GM19397 (cell line): ENCODE measurements around the gene OR2V2.

Source experiments
- ATAC-seq: cut with Tn5 transposase; IDR thresholded peaks from one replicate; pipeline ENCODE4 v1.9.1; 2021; ENCODE audit warnings: mild to moderate bottlenecking, moderate library complexity; ENCODE audit not compliant: unreplicated experiment

The OR2V2 gene

DNA sequence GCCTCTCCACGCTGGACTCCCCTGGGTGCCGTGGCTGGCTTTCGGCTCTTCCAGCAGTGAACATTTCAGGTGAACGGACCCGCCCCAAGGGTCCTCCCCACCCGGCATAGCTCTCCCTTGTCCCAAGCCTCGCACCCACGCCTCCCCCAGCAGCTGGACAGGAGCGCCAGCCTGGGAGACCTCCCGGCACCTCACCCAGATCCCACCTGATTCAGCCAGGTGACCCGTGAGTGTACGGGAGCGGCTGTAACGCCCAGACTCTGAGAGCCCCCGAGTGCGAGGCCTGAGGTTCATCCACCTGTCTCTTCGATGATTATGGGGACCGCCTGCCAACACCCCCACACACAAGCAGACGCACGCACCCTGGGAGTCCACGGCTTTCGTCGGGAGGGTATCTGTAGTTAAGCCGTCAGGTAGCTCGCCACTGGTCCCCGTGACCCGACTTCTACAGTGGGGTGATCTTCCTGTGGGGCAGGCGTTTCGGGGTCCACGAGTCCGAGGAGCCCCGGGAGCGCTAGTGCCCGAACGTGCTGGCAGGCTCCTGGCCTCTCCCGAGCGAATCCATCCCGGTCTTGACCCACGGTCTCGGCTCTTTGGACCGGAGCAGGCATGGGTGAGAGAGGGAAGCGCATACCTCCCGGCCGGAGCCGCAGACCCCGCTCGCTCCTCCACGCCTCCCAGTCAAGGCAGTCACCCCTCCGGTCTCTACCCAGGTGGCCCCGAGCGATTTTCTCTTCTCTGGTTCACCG is 42.8 kb downstream of the OR2V2 start:
- ATAC-seq, result no peak

DNA sequence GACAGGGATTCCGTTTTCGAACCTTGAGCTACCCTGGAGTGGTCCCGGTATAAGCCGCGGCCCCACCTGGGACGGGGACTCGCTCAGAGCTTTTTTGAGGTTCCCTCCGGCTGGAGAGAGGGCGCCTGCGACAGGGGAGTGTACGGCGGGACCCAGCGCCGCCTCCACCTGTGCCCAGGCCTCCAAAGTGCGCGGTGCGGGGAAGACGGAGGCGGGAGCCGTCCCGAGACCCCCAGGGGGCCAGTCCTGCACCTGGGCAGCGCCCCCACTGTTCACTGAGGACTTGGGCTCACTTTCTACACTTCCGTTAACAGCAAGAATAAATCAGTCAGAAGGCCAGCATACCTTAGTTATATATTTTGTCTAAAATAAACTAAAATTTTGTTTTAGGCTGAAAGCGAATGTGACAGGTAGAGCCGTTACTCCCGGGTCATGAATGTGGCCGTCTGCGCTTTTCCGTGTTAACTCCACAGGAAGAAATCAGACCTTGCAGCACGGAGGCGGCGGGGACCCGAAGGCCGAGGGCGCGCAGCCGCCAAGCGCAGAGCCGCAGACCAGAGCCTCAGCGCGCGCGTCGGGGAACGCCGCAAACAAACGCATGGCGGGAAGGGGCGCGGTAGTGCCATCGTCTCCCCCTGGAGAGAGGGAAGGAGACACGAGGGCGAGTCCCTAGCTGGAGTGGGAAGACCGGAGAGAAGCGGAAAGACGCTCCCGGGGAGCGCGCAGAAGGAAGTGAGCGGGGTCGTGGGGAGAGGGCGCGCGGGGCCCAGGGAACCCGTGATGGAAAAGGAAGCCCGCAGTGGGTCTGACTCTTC is 43.5 kb downstream of the OR2V2 start:
- ATAC-seq, result peak; percentile 6

GRCh38 chr5:181191526-181192336 is 44.3 kb downstream of the OR2V2 start:
- peak; percentile 69 for ATAC-seq

GRCh38 chr5:181192337-181193046 is 45.1 kb downstream of the OR2V2 start:
- no peak for ATAC-seq

DNA sequence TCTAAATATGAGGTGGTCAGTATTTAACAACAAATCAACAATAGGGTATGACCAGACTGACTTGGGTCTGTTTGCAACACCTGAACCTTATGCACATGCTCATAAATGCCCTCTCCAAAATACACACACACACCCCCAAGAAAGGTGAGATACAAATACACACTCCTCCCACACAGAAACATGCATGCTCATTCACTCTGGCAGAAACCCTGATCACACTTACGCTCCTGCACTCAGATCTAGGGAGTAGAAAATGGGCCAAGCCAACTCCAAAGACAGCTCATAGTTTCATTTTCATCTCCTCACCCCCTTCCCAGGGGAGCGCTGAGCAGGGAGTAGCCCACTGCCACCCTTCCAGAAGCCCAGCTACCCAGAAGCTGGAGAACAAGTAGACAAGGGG is 46.3 kb downstream of the OR2V2 start:
- no peak for ATAC-seq

DNA sequence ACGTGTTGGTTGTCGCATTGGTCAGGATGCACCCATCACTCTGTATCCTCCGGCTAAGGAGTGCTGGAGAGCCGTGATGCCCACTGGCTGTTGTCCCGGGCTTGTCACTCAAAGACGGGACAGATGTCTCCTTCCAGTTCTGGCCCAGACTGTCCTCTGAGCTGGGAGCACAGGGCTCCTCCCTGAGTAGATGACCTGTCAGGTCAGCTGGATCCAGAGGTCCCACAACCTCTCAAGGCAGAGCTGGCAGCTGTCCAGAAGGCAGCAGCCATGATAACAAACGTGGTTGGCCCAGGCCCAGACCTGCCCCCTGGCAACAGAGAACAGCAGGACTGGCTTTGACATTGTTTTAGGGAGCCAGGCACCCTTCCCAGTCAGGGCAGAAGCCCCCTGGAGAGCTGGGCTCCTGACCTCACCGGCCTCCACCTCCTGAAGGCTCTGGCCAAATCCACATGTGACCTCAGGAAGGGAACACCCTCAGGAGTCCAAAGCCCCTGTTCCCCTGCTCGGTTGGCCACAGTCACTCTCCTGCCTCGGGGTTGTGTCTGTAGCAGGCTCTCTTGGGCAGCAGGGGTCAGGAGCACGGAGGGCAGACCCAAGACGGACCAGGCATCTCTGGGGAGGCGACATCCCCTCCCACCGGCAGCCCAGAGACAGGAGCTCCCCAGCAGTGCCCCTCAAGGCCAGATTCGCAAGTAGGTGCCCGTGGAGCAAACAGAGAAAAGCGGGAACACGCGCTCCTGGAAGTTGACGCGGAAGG is 47.3 kb downstream of the OR2V2 start:
- no peak for ATAC-seq

GRCh38 chr5:181195249-181195761 is 47.9 kb downstream of the OR2V2 start:
- ATAC-seq, result no peak

DNA sequence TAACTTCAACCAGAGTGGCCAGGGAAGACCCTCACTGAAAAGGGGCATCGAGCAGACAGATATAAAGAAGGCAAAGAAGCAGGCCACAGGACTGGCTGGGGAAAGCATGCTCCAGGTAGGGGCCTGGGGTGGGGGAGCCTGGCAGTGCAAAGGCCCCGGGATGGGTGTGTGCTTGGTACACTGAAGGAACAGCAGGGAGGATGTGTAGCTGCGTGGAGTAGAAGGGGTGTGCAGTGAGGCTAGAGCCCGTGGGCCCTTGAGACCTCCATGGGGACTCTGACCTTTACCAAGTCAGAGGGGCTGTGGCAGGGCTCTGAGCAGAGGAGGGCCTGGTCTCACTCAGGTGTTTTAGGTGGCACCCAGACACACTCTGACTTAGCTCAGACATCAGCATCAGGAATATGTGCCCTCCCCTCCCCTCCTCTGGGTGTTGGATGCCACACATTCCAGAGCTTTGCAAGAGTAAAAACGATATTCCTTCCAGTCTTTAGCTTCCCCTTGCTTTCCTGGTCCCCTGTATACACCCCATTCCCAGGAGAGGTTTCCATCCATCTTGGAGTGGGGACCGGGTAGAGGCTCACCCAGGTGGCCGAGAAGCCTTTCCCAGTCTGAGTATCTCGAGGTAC is 50.1 kb downstream of the OR2V2 start:
- ATAC-seq, result no peak

GRCh38 chr5:181198106-181198685 is 50.8 kb downstream of the OR2V2 start:
- no peak for ATAC-seq

DNA sequence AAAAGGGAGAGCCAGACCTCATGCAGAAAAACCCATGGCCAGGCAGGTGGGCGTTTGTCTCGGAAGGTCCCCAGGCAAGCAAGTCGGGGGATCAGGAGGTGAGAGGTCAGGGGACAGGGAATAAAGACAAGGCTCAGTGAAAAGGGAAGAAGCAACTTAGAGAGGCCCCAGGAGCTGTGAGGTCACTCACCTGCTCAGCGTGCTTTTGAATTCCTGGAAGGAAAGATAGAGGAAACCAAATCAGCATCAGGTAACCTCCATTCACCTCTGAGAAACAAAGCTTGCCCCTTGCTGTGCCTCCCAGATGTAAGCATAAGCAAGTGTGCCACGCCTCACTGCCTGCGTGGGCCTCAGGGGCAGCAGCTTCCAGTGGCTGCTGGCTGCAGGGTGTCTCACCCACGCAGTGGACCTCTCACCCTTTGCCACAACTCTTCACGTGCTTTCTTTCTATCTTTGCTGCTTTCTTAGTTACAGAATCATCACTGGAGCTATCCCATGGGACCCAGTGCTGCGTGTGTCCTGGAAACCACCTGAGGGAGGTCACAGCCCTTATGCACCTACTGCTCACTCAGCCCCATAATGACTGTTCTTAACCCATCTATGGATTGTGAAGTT is 51.6 kb downstream of the OR2V2 start:
- ATAC-seq, result no peak

DNA sequence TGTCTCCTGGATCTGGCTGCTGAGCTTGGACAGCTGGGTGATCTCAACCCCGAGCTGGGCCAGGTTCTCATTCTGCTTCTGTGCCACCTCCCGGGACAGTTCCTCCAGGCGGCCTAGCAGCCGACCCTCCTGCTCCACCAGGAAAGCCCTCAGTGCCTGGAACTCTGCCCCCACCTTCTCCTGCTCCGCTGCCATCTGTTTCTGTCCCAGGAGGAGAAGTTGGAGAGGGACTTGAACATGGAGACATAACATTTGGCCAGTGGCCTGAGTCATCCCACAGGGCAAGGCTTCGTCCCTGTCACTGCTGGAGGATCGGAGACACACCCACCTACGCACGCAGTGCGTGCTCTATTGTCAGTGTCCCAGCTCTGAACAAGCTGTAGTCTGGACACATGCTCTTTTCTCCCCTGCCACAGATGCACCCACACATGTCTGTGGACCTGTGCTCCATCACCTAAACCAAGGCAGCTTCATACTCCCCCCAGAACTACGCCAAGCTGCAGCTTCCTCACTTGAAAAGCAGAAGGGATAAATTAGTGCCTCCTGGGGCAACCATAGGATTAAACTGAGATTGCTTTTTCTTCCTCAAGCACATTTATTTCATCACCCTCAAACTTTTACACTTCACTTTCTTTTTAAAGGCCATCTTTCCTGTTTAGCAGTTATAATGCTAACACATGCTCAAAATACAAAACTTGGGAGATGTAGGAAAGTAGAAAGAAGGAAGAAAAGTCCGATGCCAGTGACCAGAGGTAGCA is 52.7 kb downstream of the OR2V2 start:
- no peak for ATAC-seq

- ATAC-seq, result no peak
These were observed 53.4 kb downstream of the OR2V2 start for GRCh38 chr5:181200816-181201215.

DNA sequence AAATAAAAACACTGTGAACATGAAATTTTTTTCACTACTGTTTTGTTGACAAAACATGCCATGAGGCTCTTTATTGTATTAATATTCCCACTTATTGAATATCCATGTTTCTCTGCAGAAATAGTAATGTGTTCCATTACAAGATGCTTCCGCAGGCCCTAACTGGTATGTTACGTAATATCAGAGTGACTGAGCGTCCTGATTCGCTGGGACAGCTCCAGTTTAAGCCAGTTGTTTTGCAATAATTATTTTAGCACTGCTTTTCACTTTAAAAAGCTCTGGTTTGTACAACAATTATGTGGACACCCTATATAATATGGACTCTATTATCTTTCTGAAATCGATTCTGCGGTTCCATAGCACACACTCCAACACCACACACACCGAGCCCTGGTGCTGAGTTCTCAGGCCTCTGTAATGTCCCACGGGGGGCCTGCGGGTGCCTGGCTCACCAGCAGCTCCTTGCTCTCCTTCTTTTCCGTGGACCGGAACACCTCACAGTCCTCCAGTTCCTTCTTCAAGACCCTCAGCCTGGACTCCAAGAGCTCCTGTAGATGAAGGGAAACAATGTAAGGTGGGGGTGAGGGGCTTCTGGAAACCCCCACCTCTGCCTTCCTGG is 55.8 kb downstream of the OR2V2 start:
- ATAC-seq, result no peak

DNA sequence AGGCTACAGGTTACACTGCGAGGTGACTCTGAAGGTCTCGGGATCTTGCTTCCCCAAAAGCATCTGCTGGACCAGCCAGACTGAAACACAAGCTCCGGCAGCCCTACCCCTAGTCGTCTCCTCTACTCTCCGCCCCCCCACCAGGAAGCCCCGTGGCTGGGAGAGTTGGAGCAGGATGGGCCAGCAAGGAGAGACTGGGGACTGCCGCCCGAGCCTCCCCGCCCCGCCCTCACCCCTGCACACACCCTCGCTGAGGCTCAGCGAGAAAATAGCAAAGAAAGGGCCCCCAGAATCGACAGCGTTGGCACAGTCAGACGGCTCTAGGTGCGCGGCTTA is 56.4 kb downstream of the OR2V2 start:
- no peak for ATAC-seq

DNA sequence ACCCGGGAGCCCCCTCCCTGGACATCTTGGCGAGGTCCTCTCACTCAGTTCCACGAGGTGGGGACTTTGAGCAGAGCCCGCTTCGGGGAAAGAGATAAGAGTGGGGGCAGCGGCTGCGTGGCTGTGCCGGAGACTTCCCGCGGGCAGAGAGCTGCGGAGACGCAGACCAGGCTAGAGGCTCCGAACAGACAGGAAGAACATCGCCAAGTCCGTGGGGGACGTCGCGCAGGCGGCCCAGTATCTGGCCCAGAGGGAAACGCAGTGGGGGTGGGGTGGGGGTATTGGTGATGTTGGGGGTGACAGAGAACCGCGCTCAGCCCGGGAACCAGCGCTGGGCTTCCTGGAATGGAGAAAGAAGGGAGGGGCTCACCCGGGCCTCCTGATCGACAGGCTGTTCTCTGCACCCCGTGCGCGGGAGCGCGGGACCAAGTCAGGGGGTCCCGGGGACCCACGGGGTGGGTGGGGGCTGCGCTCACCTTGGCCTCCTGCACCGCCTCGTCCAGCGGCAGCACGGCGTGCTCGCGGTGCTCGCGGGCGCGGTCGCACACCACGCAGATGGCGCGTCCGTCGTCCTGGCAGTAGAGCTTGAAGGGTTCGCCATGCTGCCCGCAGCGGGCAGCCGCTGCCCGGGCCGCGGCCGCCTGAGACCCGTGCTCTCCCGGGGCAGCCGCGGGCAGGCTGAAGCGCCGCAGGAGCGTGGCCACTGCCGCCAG is 56.9 kb downstream of the OR2V2 start:
- no peak for ATAC-seq

GRCh38 chr5:181204826-181205760 is 57.7 kb downstream of the OR2V2 start, which contains the start of gene TRIM7:
Gene TRIM7, minus strand, starts transcription at chr5:181205196. Its CDS starts 86 bp downstream, at chr5:181205110.
- no peak for ATAC-seq
